ENCODE measurements around the gene C19orf44.
"Not testable (repeated sequence)": the region's sequence is repeated elsewhere in the genome, so short reads cannot be mapped to it uniquely, and the experiment has no call there.

The C19orf44 gene

DNA sequence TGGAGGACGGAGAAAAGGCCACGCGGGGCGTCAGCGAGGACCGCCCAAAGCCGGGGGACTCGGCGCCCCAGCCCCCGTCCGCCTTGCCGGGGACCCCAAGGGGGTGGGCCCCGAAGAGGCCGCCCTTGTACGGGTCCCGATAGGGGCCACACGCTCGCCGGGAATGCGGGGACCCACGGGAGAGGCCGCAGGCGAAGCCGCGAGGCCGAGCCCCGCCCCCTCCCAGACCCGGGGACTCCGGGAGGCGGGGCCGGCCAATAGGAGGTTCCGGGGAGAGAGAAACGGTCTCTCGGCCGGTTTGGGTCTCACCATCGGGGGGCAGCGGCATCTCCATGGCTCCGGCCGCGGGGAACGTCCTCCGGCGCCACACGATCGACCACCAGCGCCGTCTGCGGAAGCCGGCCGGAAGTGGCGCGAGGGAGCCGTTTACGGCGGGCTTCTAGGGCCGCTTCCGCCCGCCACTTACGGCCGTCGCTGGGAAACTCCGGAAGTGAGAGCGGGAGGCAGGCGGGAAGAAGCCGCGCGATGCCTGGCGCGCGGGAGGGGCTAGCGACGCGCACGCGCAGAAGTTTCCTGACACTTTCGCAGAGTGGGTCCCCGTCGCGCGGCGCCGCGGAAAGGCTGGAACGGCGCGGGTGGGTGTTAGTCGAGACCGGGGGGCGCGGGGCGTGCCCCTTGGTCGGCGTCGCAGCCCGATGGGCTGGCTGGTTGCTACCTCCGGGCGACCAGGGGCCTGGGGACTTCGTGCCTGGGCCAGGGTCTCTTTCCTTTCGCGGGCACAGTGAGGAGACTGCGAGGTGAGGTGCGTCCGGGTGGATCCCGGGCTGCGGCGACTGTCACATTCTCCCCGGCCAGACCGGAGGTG lies 46.1 kb downstream of the C19orf44 start, which contains the start of gene CHERP:
Gene CHERP, minus strand, starts transcription at position 393 of the 865 bp plus-strand sequence. Its CDS starts 59 bp downstream, at position 334.
- Histone ChIP-seq H3K4me3 (ENCODE audit: low read depth in 1 of 2, low read length in 2 of 2) (peak within 1 kb of the TSS; percentile 85 to 97), H3K27ac (ENCODE audit: low read length) (peak within 1 kb of the TSS; percentile 93), H2AFZ (ENCODE audit: low read depth, low read length) (peak within 1 kb of the TSS; percentile 82), H3K9me3 (ENCODE audit: insufficient read depth, low read length, severe bottlenecking) (no peaks in the 10 kb centered on the region), H4K20me1 (ENCODE audit: insufficient read depth, low read length) (peaks cover 40% of the 10 kb centered on the region), H3K9ac (ENCODE audit: low read depth, low read length) (peak within 1 kb of the TSS; percentile 86), H3K27me3 (ENCODE audit: insufficient read depth, low read length, poor library complexity) (no peaks in the 10 kb centered on the region), H3K4me2 (ENCODE audit: insufficient read depth, low read length) (peak within 1 kb of the TSS; percentile 74), H3K36me3 (ENCODE audit: insufficient read depth, low read length) (peaks cover 42% of the 10 kb centered on the region), H3K4me1 (ENCODE audit: insufficient read depth, low read length) (peaks cover 47% of the 10 kb centered on the region), H3K79me2 (ENCODE audit: insufficient read depth, low read length) (peaks cover 75% of the 10 kb centered on the region)
- ATAC-seq (ENCODE audit: insufficient read depth, low read depth) (peak; percentile 81), DNase-seq (peak; percentile 94)
- TF ChIP-seq, protein P1, sequence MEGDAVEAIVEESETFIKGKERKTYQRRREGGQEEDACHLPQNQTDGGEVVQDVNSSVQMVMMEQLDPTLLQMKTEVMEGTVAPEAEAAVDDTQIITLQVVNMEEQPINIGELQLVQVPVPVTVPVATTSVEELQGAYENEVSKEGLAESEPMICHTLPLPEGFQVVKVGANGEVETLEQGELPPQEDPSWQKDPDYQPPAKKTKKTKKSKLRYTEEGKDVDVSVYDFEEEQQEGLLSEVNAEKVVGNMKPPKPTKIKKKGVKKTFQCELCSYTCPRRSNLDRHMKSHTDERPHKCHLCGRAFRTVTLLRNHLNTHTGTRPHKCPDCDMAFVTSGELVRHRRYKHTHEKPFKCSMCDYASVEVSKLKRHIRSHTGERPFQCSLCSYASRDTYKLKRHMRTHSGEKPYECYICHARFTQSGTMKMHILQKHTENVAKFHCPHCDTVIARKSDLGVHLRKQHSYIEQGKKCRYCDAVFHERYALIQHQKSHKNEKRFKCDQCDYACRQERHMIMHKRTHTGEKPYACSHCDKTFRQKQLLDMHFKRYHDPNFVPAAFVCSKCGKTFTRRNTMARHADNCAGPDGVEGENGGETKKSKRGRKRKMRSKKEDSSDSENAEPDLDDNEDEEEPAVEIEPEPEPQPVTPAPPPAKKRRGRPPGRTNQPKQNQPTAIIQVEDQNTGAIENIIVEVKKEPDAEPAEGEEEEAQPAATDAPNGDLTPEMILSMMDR (IDR thresholded peaks at IDR 0.05; ENCODE audit: borderline replicate concordance, extremely low read depth, low read length, poor library complexity, severe bottlenecking): no peak
- no peak for TF ChIP-seq EZH2 (IDR thresholded peaks at IDR 0.05; ENCODE audit: borderline replicate concordance, low read depth, low read length, severe bottlenecking)

DNA sequence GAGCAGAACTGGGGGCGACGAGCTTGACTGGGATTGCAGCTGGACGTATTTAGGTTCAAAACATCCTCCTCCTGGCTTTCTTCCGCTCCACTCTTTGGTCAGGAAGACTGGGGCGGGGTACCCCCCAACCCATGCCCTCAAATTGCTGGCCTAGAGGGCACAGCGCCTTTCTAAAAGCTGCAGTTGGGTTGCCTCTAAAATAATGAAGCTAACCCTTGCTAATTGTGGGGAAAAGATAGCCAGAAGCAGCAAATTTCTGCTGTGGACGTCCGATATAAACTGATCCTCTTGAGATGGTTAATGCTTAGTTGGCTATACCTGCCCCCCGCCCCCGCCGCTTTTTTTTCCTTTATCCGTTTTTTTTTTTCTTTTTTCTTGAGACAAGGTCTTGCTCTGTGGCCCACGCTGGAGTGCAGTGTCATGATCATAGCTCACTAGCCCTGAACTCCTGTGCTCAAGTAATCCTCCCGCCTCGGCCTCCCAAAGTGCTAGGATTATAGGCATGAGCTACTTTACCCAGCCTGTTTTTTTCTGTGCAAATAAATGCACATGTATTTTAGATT lies 46.8 kb downstream of the C19orf44 start:
- peaks cover 34% of the 10 kb centered on the region for H3K36me3 ChIP-seq (ENCODE audit: insufficient read depth, low read length)
- peaks cover 39% of the 10 kb centered on the region for H3K4me1 ChIP-seq (ENCODE audit: insufficient read depth, low read length)
- no peaks in the 10 kb centered on the region for H3K27me3 ChIP-seq (ENCODE audit: insufficient read depth, low read length, poor library complexity)
- H3K4me2 ChIP-seq (ENCODE audit: insufficient read depth, low read length): peak overlapping the region; percentile 73
- H3K4me3 ChIP-seq (ENCODE audit: low read depth in 1 of 2, low read length in 2 of 2): peak overlapping the region; percentile 85 to 97
- peak overlapping the region; percentile 93 for H3K27ac ChIP-seq (ENCODE audit: low read length)
- no peaks in the 10 kb centered on the region for H3K9me3 ChIP-seq (ENCODE audit: insufficient read depth, low read length, severe bottlenecking)
- H3K9ac ChIP-seq (ENCODE audit: low read depth, low read length): peak overlapping the region; percentile 86
- DNase-seq (peak; percentile 23), ATAC-seq (ENCODE audit: insufficient read depth, low read depth) (peak; percentile 0; the same call in 1 of the 3 replicates)
- H4K20me1 ChIP-seq (ENCODE audit: insufficient read depth, low read length): peaks cover 33% of the 10 kb centered on the region
- TF ChIP-seq, protein P1 (IDR thresholded peaks at IDR 0.05; ENCODE audit: borderline replicate concordance, extremely low read depth, low read length, poor library complexity, severe bottlenecking): no peak
- TF ChIP-seq EZH2 (IDR thresholded peaks at IDR 0.05; ENCODE audit: borderline replicate concordance, low read depth, low read length, severe bottlenecking): no peak
- H2AFZ ChIP-seq (ENCODE audit: low read depth, low read length): peak overlapping the region; percentile 82
- H3K79me2 ChIP-seq (ENCODE audit: insufficient read depth, low read length): peaks cover 70% of the 10 kb centered on the region

DNA sequence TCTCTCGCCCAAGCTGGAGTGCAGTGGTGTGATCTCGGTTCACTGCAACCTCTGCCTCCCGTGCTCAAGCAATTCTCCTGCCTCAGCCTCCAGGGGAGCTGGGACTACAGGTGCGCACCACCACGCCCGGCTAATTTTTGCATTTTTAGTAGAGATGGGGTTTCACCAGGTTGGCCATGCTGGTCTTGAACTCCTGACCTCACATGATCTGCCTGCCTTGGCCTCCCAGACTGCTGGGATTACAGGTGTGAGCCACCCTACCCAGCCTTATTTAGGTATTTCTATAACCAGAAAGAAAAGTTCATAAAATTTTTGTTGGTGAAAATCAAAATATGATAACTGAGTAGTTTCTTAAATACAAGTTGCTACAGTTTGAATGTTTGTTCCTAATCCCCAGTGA lies 47.5 kb downstream of the C19orf44 start:
- H3K9me3 ChIP-seq (ENCODE audit: insufficient read depth, low read length, severe bottlenecking); H2AFZ ChIP-seq (ENCODE audit: low read depth, low read length); DNase-seq; H3K27me3 ChIP-seq (ENCODE audit: insufficient read depth, low read length, poor library complexity); ATAC-seq (ENCODE audit: insufficient read depth, low read depth): not testable (repeated sequence)
- H3K4me1 ChIP-seq (ENCODE audit: insufficient read depth, low read length): peaks cover 39% of the 10 kb centered on the region
- H4K20me1 ChIP-seq (ENCODE audit: insufficient read depth, low read length): peaks cover 27% of the 10 kb centered on the region
- H3K4me3 ChIP-seq (ENCODE audit: low read depth in 1 of 2, low read length in 2 of 2): peak overlapping the region in 1 of 2 experiments; percentile 85; a peak in 2 of 4 replicates
- H3K9ac ChIP-seq (ENCODE audit: low read depth, low read length): peak overlapping the region; percentile 86
- peak overlapping the region; percentile 73 for H3K4me2 ChIP-seq (ENCODE audit: insufficient read depth, low read length)
- peaks cover 29% of the 10 kb centered on the region for H3K36me3 ChIP-seq (ENCODE audit: insufficient read depth, low read length)
- H3K27ac ChIP-seq (ENCODE audit: low read length): peak overlapping the region; percentile 93
- peaks cover 63% of the 10 kb centered on the region for H3K79me2 ChIP-seq (ENCODE audit: insufficient read depth, low read length)

Data from DND-41 (cell line).